Adrenal gland (tissue), 12 donors: Measurements from ENCODE around the gene PRPF6. TPM values are rescaled to one million over a fixed set of nuclear protein-coding genes. Genes with fewer than 3 reads are reported as not detected.

ENCODE experiments used
- DNase-seq, 7 donors: peaks; one replicate each; pipeline ENCODE4 v3.0.0-alpha.2; 2019 to 2020
- H3K27ac ChIP-seq, 5 donors: fragments of 200-600 bp; sonication (generic) in 4 of 5; 1 replicate in 3 of 5; 2 replicates in 2 of 5; pipeline versions ENCODE4 v1.5.1 to v1.8.0; 2016 to 2020; ENCODE audit warnings: mild to moderate bottlenecking in 1 of 5
- H3K27me3 ChIP-seq: fragments of 200-600 bp; 2 replicates; pipeline ENCODE4 v1.8.0; 2021
- H3K36me3 ChIP-seq, 2 donors: fragments of 200-600 bp; replicated peaks in 1 of 2; 1 replicate in 1 of 2; 2 replicates in 1 of 2; pipeline versions ENCODE4 v1.5.1 to v1.8.0; 2018 to 2022
- H3K4me1 ChIP-seq, 2 donors: fragments of 200-600 bp; replicated peaks in 1 of 2; 1 replicate in 1 of 2; 2 replicates in 1 of 2; pipeline versions ENCODE4 v1.5.1 to v1.8.0; 2018 to 2021
- H3K4me3 ChIP-seq, 4 donors: fragments of 200-600 bp; sonication (generic) in 3 of 4; one replicate each; pipeline ENCODE4 v1.5.1; 2016 to 2018
- H3K9me3 ChIP-seq, 3 donors: fragments of 200-600 bp; sonication (generic) in 1 of 3; replicated peaks in 1 of 3; 1 replicate in 2 of 3; 2 replicates in 1 of 3; pipeline versions ENCODE4 v1.5.1 to v1.8.0; 2016 to 2021
- POLR2A ChIP-seq, 2 donors: fragments of 450-650 bp; IDR thresholded peaks; one replicate each; pipeline ENCODE4 v1.6.1; 2017; ENCODE audit warnings: antibody characterized with exemption in 2 of 2, mild to moderate bottlenecking in 2 of 2, moderate library complexity in 1 of 2
- WGBS, 4 donors: extraction: QIAGEN DNeasy Blood & Tissue Kit in 2 of 4; methylation state at CpG; one replicate each; pipeline versions ENCODE4 v1.1.5 to v1.1.7; 2013 to 2017; 5-methylcytosine and 5-hydroxymethylcytosine counted together
- intact Hi-C, 2 donors: fragments of 100-400 bp; cut with DNase I; formaldehyde crosslinking; loops; one replicate each; pipeline versions ENCODE4 v1.14.1 to v1.15.0; 2022 to 2023
- polyA plus RNA-seq, 3 donors: library from polyadenylated mRNA; stranded (reverse); fragments of 200-250 nt in 2 of 3; fragments of 350-450 nt in 1 of 3; fragmentation: Illumina TruSeq in 1 of 3; extraction: RNeasy Lipid Tissue Mini Kit (QIAGEN cat#74804) in 1 of 3; gene quantifications; one replicate each; pipeline ENCODE4 v1.2.3, GENCODE V29; 2013 to 2014
- total RNA-seq, 9 donors: library from RNA; depleted of rRNA in 4 of 9; stranded (reverse); fragments of >200 nt in 4 of 9; fragments of 120-200 nt in 1 of 9; fragmentation: NEBNext Ultra II Directional in 1 of 9; extraction: Animal tissue kit (Norgen Biotek cat#: 25700) in 1 of 9; gene quantifications; one replicate each; pipeline versions ENCODE4 v1.1.0 to v1.2.4, GENCODE V29; 2013 to 2023
- TF ChIP-seq, protein P1 (sequence below), 6 experiments: fragments of 450-650 bp in 4 of 6; fragments of 200-600 bp in 2 of 6; sonication (generic) in 1 of 6; IDR thresholded peaks; 1 replicate in 5 of 6; 2 replicates in 1 of 6; pipeline versions ENCODE4 v1.5.1 to v1.8.0; 2016 to 2021; ENCODE audit warnings: antibody characterized with exemption in 6 of 6, mild to moderate bottlenecking in 2 of 6, moderate library complexity in 1 of 6
- donor health status: healthy with polysubstance abuse.
- donor health status: Bipolar disorder and iron deficiency.
- donor health status: DM: yes; HTN: yes; CAD: no.
- donor health status: DM: no; HTN: no; CAD: no.
- donor health status: DM: no; HTN: no; CAD: no.
- donor health status: DM: yes; HTN: yes; CAD: no.

The PRPF6 gene
- total and polyA plus RNA-seq, 12 donors = 48.3 to 73.9 (median 55.3) TPM

DNA sequence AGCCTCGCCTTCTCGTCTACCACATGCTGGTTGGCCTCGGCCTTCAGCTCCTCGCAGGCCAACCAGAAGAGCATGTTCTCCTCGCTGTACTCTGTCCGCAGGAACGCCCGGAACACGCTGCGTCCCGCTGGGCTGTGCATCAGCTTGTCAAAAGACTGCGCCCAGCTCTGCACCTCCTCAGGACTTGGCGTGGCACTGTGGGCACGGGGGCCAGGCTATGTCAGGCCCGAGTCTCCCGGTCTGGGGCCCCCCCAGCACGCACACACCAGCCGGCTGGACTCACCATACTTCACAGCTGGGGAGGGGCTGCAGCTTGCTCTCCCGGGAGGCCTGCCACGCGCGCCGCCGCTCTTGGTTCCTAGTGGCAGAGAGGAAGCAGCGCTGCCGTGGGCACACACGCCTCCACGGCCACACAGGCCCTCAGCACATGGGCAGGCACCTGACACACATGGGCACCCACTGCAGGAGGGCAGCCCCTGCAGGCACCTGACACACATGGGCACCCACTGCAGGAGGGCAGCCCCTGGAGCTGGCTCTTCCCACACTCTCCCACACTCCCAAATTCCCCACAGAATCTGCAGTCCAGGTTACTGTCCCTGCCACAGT is 93.4 kb downstream of the PRPF6 start:
- DNase-seq = no peak
- 92 to 95% (median 93%) methylated on average over 16 to 28 of the region's 28 CpGs for WGBS, 4 donors
- H3K27ac ChIP-seq = no peak overlapping the region
- no peak for TF ChIP-seq POLR2A (IDR thresholded peaks at IDR 0.05)
- TF ChIP-seq, protein P1, sequence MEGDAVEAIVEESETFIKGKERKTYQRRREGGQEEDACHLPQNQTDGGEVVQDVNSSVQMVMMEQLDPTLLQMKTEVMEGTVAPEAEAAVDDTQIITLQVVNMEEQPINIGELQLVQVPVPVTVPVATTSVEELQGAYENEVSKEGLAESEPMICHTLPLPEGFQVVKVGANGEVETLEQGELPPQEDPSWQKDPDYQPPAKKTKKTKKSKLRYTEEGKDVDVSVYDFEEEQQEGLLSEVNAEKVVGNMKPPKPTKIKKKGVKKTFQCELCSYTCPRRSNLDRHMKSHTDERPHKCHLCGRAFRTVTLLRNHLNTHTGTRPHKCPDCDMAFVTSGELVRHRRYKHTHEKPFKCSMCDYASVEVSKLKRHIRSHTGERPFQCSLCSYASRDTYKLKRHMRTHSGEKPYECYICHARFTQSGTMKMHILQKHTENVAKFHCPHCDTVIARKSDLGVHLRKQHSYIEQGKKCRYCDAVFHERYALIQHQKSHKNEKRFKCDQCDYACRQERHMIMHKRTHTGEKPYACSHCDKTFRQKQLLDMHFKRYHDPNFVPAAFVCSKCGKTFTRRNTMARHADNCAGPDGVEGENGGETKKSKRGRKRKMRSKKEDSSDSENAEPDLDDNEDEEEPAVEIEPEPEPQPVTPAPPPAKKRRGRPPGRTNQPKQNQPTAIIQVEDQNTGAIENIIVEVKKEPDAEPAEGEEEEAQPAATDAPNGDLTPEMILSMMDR (IDR thresholded peaks at IDR 0.05) = no peak
- no peak overlapping the region for H3K4me3 ChIP-seq
- no peaks in the 10 kb centered on the region for H3K9me3 ChIP-seq
- H3K36me3 ChIP-seq = peaks cover 0 to 16% of the 10 kb centered on the region in 2 donors
- H3K4me1 ChIP-seq = peaks cover 5 to 10% of the 10 kb centered on the region in 2 donors
- intact Hi-C loops = no loop called here
- H3K27me3 ChIP-seq = no peaks in the 10 kb centered on the region

DNA sequence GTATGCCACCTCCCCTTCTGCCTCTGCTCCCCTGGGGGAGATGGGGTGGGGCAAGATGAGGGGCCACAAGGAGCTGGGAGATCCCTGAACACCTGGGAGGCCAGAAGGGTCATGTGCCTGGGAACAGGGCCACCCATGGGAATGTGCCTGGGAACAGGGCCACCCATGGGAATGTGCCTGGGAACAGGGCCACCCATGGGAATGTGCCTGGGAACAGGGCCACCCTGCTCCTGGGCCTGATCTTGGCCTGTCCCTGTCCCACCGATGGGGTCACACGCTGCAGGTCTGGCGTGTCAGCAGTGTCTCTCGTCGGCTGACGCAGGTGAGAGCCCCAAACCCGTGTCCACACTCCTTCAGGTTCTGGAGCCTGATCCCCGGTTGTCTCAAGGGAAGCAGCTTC is 94.0 kb downstream of the PRPF6 start:
- Histone ChIP-seq H3K36me3 (peaks cover 0 to 16% of the 10 kb centered on the region in 2 donors), H3K9me3 (no peaks in the 10 kb centered on the region), H3K27ac (no peak overlapping the region), H3K4me1 (peaks cover 6 to 12% of the 10 kb centered on the region in 2 donors), H3K27me3 (no peaks in the 10 kb centered on the region), H3K4me3 (no peak overlapping the region)
- intact Hi-C loops = no loop called here
- DNase-seq = no peak
- TF ChIP-seq, protein P1 (IDR thresholded peaks at IDR 0.05) = no peak
- TF ChIP-seq POLR2A (IDR thresholded peaks at IDR 0.05) = no peak
- 90 to 100% (median 94%) methylated on average over 3 to 8 of the region's 8 CpGs; no CpG with 5 or more reads in 1 of the 4 donors for WGBS, 4 donors

DNA sequence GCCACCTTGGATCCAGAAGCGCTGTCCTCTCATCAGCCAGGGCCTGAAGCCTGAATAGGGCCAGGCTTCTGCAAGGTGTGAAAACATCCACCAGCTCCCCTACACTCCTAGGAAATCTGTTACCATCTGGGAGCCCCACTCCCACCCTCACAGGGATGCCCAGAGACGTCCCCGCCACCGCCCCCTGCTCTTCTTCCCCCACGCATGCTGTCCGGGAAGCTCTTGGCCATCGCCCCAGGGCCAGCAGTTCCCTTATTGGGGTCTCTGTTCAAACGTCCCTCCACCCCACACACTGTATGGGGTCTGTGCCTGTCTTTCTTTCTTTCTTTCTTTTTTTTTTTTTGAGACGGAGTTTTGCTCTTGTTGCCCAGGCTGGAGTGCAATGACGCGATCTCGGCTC is 94.6 kb downstream of the PRPF6 start:
- no peak overlapping the region for H3K27ac ChIP-seq
- intact Hi-C loops = no loop called here
- peaks cover 0 to 16% of the 10 kb centered on the region in 2 donors for H3K36me3 ChIP-seq
- no peak for DNase-seq
- TF ChIP-seq, protein P1 (IDR thresholded peaks at IDR 0.05) = no peak
- no peak for TF ChIP-seq POLR2A (IDR thresholded peaks at IDR 0.05)
- WGBS, 4 donors = 90 to 94% (median 92%) methylated on average over 11 to 12 of the region's 12 CpGs
- no peaks in the 10 kb centered on the region for H3K9me3 ChIP-seq
- no peak overlapping the region for H3K4me3 ChIP-seq
- H3K27me3 ChIP-seq = no peaks in the 10 kb centered on the region
- peaks cover 6 to 12% of the 10 kb centered on the region in 2 donors for H3K4me1 ChIP-seq

DNA sequence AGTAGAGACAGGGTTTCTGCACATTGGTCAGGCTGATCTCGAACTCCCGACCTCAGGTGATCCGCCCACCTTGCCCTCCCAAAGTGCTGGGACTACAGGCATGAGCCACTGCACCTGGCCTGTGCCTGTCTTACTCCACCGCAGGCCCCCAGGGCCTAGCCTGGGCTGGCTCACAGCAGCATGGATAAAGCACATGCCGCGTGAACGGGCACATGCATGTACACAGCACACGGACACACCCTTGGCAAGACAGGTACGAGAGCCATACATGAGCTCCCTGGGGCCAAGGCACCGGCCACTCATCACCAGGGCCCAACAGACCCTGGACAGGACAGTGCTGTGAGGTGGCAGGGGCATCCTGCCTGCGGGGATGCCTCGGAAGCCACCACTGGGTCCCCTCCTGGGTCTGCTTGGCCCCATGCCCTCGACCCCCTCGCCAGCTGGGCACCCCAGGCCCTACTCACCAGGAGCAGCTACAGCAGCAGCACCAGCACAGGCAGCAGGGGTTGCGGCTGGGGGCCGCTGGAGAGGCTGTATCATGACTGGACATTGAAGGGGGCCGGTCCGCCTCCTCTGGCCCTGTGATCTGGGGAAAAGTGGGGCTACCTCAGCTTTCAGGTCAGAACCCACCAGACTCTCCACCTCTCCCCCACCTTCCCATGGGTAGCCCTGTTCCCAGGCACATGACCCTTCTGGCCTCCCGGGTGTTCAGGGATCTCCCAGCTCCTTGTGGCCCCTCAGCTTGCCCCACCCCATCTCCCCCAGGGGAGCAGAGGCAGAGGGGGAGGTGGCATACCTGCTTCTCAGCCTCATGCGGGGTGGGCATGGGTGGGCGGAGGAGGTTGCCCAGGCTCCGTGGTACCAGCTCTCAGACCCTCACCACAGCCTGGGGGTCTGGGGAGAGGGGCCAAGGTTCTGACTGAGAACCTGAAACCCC is 95.4 kb downstream of the PRPF6 start:
- peaks cover 6 to 12% of the 10 kb centered on the region in 2 donors for H3K4me1 ChIP-seq
- peaks cover 0 to 16% of the 10 kb centered on the region in 2 donors for H3K36me3 ChIP-seq
- 84 to 95% (median 93%) methylated on average over 11 to 21 of the region's 22 CpGs for WGBS, 4 donors
- no peak for TF ChIP-seq POLR2A (IDR thresholded peaks at IDR 0.05)
- TF ChIP-seq, protein P1 (IDR thresholded peaks at IDR 0.05) = no peak
- intact Hi-C loops = no loop called here
- no peaks in the 10 kb centered on the region for H3K9me3 ChIP-seq
- H3K4me3 ChIP-seq = peak overlapping the region in 1 of 4 donors; percentile 94
- DNase-seq = no peak
- no peak overlapping the region for H3K27ac ChIP-seq
- no peaks in the 10 kb centered on the region for H3K27me3 ChIP-seq
